Measurements from ENCODE around the gene OR2A5.
"Not testable (repeated sequence)": the region's sequence is repeated elsewhere in the genome, so short reads cannot be mapped to it uniquely, and the experiment has no call there.

- TF ChIP-seq CTCF (IDR thresholded peaks at IDR 0.05; ENCODE audit: low read length); EZH2 (IDR thresholded peaks at IDR 0.05; ENCODE audit: borderline replicate concordance, low read length): not testable (repeated sequence)
Measured at GRCh38 chr7:144050884-144051283, 2.1 kb downstream of the OR2A5 start.

All from OCI-LY1 (cell line).